Measurements from ENCODE around the gene SLC25A34. TPM values are rescaled to one million over a fixed set of nuclear protein-coding genes. Genes with fewer than 3 reads are reported as not detected.
A peak's percentile ranks its signal among the peaks of the same experiment; 100 is the strongest.

SLC25A34 gene
- total and polyA plus RNA-seq, 4 donors, result 1.6 to 4.2 (median 2.2) TPM

- H3K9ac ChIP-seq (ENCODE audit: insufficient read depth in 1 of 2, low read length in 2 of 2), result no peak overlapping the region
- H3K4me3 ChIP-seq, result no peak overlapping the region
- H3K9me3 ChIP-seq (ENCODE audit: control insufficient read depth in 4 of 4, insufficient read depth in 3 of 4, low read length in 3 of 4), result no peaks in the 10 kb centered on the region
- H3K27me3 ChIP-seq (ENCODE audit: control insufficient read depth in 3 of 3, insufficient read depth in 3 of 3, low read length in 2 of 3), result no peaks in the 10 kb centered on the region
- DNase-seq, result peak in 1 of 3 donors; percentile 8
- no peak for ATAC-seq (ENCODE audit: insufficient read depth, low FRiP score)
- peaks cover 4 to 64% (median 17%) of the 10 kb centered on the region in 4 donors for H3K36me3 ChIP-seq (ENCODE audit: control insufficient read depth in 4 of 4, insufficient read depth in 4 of 4, low read length in 4 of 4)
- no peak for TF ChIP-seq CTCF (IDR thresholded peaks at IDR 0.05; ENCODE audit: control extremely low read depth, extremely low read depth)
- no peak overlapping the region for H3K27ac ChIP-seq (ENCODE audit: low read depth in 1 of 2, low read length in 1 of 2)
- H3K4me1 ChIP-seq (ENCODE audit: control insufficient read depth in 5 of 5, insufficient read depth in 5 of 5, low read length in 5 of 5), result peaks cover 0 to 14% (median 7%) of the 10 kb centered on the region in 5 donors
- 71 to 93% methylated on average over 7 of the region's 7 CpGs for WGBS, 2 donors
Observed at GRCh38 chr1:15732686-15733081, 3.4 kb upstream of the SLC25A34 start.

- no peak overlapping the region for H3K4me3 ChIP-seq
- peaks cover 1 to 58% (median 14%) of the 10 kb centered on the region in 4 donors for H3K36me3 ChIP-seq (ENCODE audit: control insufficient read depth in 4 of 4, insufficient read depth in 4 of 4, low read length in 4 of 4)
- peaks cover 0 to 14% (median 7%) of the 10 kb centered on the region in 5 donors for H3K4me1 ChIP-seq (ENCODE audit: control insufficient read depth in 5 of 5, insufficient read depth in 5 of 5, low read length in 5 of 5)
- no peaks in the 10 kb centered on the region for H3K27me3 ChIP-seq (ENCODE audit: control insufficient read depth in 3 of 3, insufficient read depth in 3 of 3, low read length in 2 of 3)
- H3K27ac ChIP-seq (ENCODE audit: low read depth in 1 of 2, low read length in 1 of 2), result no peak overlapping the region
- DNase-seq (peak in 1 of 3 donors; percentile 11), ATAC-seq (ENCODE audit: insufficient read depth, low FRiP score) (no peak)
- no peaks in the 10 kb centered on the region for H3K9me3 ChIP-seq (ENCODE audit: control insufficient read depth in 4 of 4, insufficient read depth in 3 of 4, low read length in 3 of 4)
- TF ChIP-seq CTCF (IDR thresholded peaks at IDR 0.05; ENCODE audit: control extremely low read depth, extremely low read depth), result no peak
- no peak overlapping the region for H3K9ac ChIP-seq (ENCODE audit: insufficient read depth in 1 of 2, low read length in 2 of 2)
- 93 to 94% methylated on average over 11 of the region's 11 CpGs for WGBS, 2 donors
Observed at GRCh38 chr1:15733218-15733725, 2.8 kb upstream of the SLC25A34 start.

DNA sequence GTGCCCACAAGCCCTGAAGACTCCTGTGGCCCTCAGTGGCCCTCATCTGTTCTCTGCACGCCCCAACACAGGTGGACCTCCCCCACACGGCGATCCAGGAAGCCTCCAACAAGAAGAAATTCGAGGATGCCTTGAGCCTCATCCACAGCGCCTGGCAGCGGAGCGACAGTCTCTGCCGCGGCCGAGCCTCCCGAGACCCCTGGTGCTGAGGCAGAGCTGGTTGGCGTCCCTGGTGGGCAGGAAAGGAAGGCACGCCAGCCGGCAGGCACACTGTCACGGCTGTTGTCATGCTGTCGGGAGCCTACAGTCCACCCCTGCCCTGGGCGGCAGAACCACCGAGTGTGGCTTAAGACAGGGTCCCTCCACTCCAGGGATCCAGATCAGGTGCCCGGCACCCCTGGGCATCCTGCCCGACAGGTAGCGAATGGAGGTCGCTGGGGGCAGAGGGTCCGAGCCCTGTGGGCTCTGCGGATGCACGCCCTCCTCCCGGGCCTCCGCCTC lies 2.3 kb upstream of the SLC25A34 start:
- Histone ChIP-seq H3K4me1 (ENCODE audit: control insufficient read depth in 5 of 5, insufficient read depth in 5 of 5, low read length in 5 of 5) (peaks cover 0 to 14% (median 7%) of the 10 kb centered on the region in 5 donors), H3K27ac (ENCODE audit: low read depth in 1 of 2, low read length in 1 of 2) (no peak overlapping the region), H3K9me3 (ENCODE audit: control insufficient read depth in 4 of 4, insufficient read depth in 3 of 4, low read length in 3 of 4) (no peaks in the 10 kb centered on the region), H3K4me3 (no peak overlapping the region), H3K36me3 (ENCODE audit: control insufficient read depth in 4 of 4, insufficient read depth in 4 of 4, low read length in 4 of 4) (peaks cover 0 to 53% (median 12%) of the 10 kb centered on the region in 4 donors), H3K9ac (ENCODE audit: insufficient read depth in 1 of 2, low read length in 2 of 2) (no peak overlapping the region), H3K27me3 (ENCODE audit: control insufficient read depth in 3 of 3, insufficient read depth in 3 of 3, low read length in 2 of 3) (no peaks in the 10 kb centered on the region)
- TF ChIP-seq CTCF (IDR thresholded peaks at IDR 0.05; ENCODE audit: control extremely low read depth, extremely low read depth), result no peak
- DNase-seq, result peak in 1 of 3 donors; percentile 9
- WGBS, 2 donors, result 95% methylated on average over 27 of the region's 27 CpGs
- no peak for ATAC-seq (ENCODE audit: insufficient read depth, low FRiP score)
